Measurements from ENCODE around the gene MMP14. TPM values are rescaled to one million over a fixed set of nuclear protein-coding genes. Genes with fewer than 3 reads are reported as not detected.

The MMP14 gene
- total and polyA plus RNA-seq, 2 experiments from 2014 or later, result 7.0 to 56.4 TPM

DNA sequence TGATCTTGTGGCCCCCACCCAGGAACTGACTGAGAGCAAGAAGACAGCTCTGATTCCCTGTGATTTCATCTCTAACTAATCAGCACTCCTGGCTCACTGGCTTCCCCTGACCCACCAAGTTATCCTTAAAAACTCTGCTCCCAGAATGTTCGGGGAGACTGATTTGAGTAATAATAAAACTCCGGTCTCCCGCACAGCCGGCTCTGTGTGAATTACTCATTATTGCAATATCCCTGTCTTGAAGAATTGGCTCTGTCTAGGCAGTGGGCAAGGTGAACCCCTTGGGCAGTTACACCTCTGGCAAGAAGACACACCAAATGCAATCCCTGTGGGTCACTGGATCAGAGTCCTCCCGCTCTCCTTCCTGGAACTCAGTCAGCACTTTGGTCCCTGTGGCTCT is 42.4 kb upstream of the MMP14 start (continued):
- TF ChIP-seq, protein P1, sequence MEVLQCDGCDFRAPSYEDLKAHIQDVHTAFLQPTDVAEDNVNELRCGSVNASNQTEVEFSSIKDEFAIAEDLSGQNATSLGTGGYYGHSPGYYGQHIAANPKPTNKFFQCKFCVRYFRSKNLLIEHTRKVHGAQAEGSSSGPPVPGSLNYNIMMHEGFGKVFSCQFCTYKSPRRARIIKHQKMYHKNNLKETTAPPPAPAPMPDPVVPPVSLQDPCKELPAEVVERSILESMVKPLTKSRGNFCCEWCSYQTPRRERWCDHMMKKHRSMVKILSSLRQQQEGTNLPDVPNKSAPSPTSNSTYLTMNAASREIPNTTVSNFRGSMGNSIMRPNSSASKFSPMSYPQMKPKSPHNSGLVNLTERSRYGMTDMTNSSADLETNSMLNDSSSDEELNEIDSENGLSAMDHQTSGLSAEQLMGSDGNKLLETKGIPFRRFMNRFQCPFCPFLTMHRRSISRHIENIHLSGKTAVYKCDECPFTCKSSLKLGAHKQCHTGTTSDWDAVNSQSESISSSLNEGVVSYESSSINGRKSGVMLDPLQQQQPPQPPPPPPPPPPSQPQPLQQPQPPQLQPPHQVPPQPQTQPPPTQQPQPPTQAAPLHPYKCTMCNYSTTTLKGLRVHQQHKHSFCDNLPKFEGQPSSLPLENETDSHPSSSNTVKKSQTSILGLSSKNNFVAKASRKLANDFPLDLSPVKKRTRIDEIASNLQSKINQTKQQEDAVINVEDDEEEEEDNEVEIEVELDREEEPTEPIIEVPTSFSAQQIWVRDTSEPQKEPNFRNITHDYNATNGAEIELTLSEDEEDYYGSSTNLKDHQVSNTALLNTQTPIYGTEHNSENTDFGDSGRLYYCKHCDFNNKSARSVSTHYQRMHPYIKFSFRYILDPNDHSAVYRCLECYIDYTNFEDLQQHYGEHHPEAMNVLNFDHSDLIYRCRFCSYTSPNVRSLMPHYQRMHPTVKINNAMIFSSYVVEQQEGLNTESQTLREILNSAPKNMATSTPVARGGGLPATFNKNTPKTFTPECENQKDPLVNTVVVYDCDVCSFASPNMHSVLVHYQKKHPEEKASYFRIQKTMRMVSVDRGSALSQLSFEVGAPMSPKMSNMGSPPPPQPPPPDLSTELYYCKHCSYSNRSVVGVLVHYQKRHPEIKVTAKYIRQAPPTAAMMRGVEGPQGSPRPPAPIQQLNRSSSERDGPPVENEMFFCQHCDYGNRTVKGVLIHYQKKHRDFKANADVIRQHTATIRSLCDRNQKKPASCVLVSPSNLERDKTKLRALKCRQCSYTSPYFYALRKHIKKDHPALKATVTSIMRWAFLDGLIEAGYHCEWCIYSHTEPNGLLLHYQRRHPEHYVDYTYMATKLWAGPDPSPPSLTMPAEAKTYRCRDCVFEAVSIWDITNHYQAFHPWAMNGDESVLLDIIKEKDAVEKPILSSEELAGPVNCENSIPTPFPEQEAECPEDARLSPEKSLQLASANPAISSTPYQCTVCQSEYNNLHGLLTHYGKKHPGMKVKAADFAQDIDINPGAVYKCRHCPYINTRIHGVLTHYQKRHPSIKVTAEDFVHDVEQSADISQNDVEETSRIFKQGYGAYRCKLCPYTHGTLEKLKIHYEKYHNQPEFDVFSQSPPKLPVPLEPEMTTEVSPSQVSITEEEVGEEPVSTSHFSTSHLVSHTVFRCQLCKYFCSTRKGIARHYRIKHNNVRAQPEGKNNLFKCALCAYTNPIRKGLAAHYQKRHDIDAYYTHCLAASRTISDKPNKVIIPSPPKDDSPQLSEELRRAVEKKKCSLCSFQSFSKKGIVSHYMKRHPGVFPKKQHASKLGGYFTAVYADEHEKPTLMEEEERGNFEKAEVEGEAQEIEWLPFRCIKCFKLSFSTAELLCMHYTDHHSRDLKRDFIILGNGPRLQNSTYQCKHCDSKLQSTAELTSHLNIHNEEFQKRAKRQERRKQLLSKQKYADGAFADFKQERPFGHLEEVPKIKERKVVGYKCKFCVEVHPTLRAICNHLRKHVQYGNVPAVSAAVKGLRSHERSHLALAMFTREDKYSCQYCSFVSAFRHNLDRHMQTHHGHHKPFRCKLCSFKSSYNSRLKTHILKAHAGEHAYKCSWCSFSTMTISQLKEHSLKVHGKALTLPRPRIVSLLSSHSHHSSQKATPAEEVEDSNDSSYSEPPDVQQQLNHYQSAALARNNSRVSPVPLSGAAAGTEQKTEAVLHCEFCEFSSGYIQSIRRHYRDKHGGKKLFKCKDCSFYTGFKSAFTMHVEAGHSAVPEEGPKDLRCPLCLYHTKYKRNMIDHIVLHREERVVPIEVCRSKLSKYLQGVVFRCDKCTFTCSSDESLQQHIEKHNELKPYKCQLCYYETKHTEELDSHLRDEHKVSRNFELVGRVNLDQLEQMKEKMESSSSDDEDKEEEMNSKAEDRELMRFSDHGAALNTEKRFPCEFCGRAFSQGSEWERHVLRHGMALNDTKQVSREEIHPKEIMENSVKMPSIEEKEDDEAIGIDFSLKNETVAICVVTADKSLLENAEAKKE (CRISPR knock-in tag; IDR thresholded peaks at IDR 0.05), result no peak
- no peak for TF ChIP-seq ZNF114 (CRISPR knock-in tag; IDR thresholded peaks at IDR 0.05)
- no peak for TF ChIP-seq CTCF (conservative IDR thresholded peaks at IDR 0.05; ENCODE audit: low read depth in 2 of 2)

GRCh38 chr14:22794551-22794951 is 41.8 kb upstream of the MMP14 start:
- Histone ChIP-seq H3F3A (replicated peaks; ENCODE audit: low read depth) (no peaks in the 10 kb centered on the region), H3K4me3 (no peak overlapping the region), H3K27ac (ENCODE audit: low read depth) (no peak overlapping the region), H2AFZ (no peak overlapping the region), H3K9me2 (ENCODE audit: insufficient read depth) (peaks cover 10% of the 10 kb centered on the region; the same call in 1 of the 2 replicates), H3K4me2 (no peak overlapping the region), H3K27me3 (ENCODE audit: insufficient read depth) (no peaks in the 10 kb centered on the region), H3K4me1 (ENCODE audit: insufficient read depth) (peaks cover 17% of the 10 kb centered on the region), H4K20me1 (replicated peaks; ENCODE audit: insufficient read depth) (no peaks in the 10 kb centered on the region), H3K79me2 (replicated peaks; ENCODE audit: insufficient read depth) (no peaks in the 10 kb centered on the region), H3K36me3 (ENCODE audit: insufficient read depth) (no peaks in the 10 kb centered on the region)
- peaks cover 6% of the 10 kb centered on the region; the same call in 2 of the 3 replicates for H3K9me3 Mint-ChIP-seq
- H3K27ac Mint-ChIP-seq, result peak overlapping the region; percentile 44; the same call in 1 of the 2 replicates
- peaks cover 4% of the 10 kb centered on the region for H3K36me3 Mint-ChIP-seq (ENCODE audit: low read depth)
- no peak for DNase-seq (ENCODE audit: low spot score)
- peaks cover 13% of the 10 kb centered on the region for H3K27me3 Mint-ChIP-seq (ENCODE audit: insufficient read depth, low read depth, poor library complexity)
- ATAC-seq, result no peak
- peaks cover 18% of the 10 kb centered on the region for H3K4me1 Mint-ChIP-seq
- TF ChIP-seq EZH2 (IDR thresholded peaks at IDR 0.05; ENCODE audit: low read depth, unreplicated experiment) (no peak), STAT1 (IDR thresholded peaks at IDR 0.05; ENCODE audit: unreplicated experiment) (no peak), CREB1 (CRISPR knock-in tag; IDR thresholded peaks at IDR 0.05; ENCODE audit: low read depth) (no peak), NANOG (IDR thresholded peaks at IDR 0.05; ENCODE audit: borderline replicate concordance) (no peak), ZNF114 (CRISPR knock-in tag; IDR thresholded peaks at IDR 0.05) (no peak), JUNB (IDR thresholded peaks at IDR 0.05; ENCODE audit: unreplicated experiment) (no peak)
- H3K4me3 Mint-ChIP-seq, result no peak overlapping the region

All from GM23338 (cell line).